Putamen (tissue), 1 donor: Measurements from ENCODE around the gene BACH2.

Experiments
- DNase-seq: peaks from one replicate; pipeline ENCODE4 v3.0.0-alpha.2; 2016; ENCODE audit warnings: low spot score

Gene BACH2

DNA sequence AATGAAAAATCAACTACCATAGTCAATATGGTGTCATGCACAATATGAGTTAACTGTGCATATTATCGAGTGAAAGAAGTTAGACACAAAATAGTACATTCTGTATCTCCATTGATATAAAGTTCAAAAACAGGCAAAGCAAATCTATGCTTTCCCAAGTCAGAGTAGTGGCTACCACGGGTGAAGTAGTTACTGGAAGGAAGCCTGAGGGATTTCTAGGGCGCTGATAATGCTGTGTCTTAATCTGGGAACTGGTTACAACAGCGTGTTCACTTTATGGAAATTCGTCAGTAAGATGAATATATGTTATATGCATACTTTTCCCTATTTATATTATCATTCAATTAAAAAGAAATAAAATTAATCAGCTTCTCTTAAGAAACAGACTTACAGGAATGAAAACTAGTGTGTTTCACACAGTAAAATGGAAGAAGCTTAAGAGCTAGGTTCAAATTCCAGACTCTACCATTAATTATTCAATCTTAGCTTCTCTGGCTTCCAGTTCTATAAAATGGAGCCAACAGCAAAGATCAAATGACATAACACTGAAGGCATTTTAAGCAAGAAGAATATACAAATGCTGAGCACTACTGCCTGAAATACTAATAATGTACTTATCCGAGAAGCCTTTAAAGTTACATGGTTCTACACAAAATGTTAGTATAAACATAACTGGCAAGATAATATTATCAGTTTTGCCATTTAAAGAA, 19.2 kb downstream of the BACH2 start:
- no peak for DNase-seq

DNA sequence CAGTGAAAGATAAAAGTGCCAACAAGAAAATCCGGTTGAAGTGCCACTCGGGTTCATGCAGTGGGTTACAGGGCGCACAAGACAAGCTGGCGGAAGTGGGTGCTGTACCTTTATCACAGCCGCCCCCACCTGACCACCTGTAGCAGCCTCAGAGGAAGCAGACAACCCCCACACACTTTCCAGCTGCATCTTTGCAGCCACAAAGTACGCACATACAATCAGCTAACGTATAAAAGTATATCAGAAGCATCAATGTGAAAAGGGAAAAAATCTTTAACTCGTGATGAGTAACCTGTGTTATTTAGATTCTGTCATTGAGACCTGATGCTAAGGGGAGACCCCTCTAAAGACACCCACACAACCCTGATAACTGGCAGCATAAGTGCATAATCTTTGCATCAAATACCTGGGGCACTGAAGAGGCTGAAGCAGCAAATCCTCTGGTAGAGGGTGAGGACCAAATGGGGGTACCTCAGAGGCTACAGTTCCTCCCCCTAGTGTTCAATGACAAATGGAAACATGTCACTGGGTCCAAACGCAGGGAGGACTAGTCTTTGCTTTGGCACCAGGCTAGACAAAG, 22.1 kb downstream of the BACH2 start:
- DNase-seq, result no peak

DNA sequence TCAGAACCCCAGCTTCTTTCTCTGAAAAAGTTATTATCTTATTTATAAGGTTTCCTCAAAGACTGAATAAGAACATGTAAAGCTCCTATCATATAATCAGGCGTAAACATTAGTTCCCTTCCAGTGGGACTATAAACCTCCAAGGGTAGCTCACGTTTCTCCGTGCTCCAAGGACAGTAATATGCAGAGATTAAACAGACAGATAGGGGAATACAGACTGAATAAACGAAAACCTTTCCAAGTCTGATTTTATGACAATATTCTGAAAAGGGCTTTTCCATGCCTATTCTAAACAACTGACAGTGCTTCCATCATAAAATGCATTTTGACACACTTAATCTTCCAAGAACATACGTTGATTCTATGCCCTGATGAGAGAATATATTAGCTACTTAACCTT, 22.8 kb downstream of the BACH2 start:
- DNase-seq, result no peak

DNA sequence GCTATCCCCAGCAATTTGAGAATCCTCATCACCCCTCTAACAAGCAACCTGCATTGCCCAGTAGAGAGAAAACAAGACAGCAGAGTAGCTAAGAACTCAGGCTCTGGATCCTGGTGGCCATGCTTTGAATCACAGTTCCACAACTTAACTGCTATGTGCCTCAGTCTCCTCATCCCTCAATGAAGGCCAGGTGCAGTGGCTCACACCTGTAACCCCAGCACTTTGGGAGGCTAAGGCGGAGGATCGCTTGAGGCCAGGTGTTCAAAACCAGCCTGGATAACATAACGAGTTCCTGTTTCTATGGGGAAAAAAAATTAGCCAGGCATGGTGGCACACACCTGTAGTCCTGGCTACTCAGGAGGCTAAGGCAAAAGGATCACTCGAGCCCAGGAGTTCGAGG, 23.7 kb downstream of the BACH2 start:
- no peak for DNase-seq

DNA sequence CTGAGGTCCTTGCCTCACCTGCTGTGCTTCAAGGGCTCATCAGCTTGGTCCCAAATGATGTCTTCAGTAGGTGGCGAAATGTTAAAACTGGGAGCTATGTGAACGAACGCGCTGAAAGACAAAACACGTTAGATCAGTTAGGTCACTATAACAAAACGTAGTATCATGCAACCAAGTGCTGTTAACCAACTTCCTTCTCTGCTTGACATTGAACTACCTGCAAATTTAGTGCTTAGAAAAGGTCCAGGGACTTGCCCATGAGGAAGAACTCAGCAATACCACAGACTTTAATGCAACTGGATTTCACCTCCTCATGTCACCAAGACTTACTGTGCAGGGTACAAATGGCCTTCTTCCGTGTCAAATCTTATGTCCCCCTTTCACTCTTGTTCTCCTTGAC, 24.8 kb downstream of the BACH2 start:
- DNase-seq, result no peak

DNA sequence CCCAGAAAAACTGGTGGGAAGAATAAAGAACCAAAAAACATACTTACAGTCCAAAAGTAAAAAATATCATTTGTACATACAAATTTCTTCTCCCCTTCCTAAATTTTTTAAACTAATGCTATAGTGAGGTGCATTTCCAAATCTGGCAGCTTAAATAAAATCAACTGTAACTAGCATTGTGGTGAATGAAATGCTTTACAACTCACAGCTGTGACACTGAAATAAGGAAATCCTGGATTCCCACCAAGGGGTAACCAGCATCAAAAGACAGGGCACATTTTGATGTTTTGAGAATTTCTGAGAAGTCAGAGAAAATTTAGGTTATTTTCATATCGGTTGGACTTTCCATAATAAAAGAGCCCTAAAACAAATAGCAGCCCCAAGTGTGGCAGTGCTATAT, 27.3 kb downstream of the BACH2 start:
- DNase-seq, result no peak

DNA sequence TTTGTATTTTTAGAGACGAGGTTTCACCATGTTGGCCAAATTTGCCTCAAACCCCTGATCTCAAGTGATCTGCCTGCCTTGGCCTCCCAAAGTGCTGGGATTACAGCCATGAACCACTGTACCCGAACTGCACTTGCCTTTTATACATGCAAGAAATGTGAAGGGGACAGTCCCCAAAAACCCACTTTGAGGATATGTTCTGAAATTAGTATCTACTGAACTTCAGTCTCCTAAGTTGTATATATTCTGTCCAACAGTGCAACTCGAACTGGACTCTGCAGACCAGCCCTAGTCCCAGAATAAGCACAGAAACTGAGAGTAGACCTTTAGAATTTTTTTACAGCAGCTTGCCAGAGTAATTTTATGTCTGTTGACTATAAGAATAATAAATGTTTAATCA, 28.5 kb downstream of the BACH2 start:
- no peak for DNase-seq

DNA sequence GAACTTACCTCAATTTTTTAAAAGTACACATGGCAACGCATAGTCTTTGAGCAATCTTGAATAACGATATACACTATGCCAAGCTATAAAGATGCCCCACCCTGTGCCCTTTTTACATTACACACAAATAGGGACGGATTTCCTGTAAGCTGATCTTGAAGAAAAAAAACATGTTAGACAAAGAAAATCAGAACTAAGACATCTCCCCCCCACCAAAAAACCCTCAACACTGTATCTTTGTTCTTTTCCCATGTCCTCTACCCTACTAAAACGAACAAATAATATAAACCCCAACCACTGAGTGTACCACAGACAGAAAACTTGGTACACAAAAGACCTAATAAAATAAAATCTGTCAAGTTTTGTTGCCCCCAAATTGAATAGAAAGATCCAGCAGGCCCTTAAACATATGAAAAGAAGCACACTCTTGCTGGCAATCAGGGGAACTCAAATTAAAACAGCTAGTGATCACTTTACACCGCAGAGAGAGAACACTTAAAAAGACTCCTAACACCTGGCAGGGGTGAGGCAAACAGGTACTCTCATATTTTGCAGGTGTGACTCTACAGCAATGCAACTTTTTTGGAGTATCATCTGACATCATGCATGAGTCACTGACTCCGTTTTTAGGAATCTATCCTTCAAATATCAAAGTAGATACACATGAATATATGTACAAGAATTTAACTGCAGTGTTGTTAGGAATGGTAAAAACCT, 29.6 kb downstream of the BACH2 start:
- DNase-seq, result no peak

DNA sequence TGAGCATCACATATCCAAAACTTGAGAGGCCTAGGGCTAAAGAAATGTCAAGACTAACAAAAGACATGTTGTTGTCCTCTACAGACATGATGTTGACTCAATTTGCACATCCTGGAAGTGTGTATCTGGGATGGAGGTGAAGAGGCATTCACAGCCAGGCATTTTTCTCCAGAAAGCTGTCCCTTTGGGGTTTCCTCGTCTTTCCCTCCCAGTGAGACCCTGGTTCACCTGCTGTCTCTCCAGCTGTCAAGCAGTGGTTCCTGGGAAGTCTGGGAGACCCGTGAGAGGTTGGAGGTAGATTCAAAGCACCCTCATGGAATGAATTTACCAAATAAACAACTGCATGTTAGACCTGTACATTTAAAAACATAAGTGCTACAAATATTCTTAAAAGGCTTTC, 32.1 kb downstream of the BACH2 start:
- DNase-seq, result no peak

DNA sequence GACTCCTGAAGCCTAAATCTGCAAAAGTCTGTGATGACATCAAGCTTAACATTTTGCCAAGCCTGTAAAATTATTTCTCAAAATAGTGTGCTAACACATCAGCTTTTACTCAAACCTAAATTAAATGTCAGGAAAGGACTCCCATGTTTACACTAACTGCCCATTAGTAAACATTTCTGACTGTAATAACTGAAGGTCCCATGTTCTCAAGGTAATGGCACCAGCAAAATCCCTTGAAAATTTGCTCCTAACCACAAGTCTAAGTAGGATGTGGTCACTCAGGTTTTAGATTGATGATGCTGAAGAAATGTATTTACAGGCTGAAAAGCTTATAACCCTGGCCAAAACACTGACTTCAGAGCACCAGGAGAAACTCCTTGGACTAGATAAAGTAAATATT, 33.0 kb downstream of the BACH2 start:
- DNase-seq, result no peak

DNA sequence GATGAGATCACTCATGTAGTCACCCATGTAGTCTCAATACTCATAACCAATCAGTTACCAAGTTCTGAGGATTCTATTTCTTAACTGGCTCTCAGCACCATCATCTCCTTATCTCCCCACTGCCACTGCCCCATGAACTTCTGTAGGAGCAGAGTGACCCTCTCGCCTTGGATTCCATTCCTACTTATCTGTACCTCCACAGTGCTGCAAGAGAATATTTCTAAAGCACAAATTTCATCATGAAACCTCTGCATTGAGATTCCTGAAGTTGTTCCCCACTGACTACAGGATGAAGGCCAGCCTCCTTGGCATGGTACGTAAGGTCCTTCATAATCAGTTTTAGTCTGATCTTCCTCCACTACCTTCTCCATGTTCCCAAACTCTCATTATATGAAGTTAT, 34.8 kb downstream of the BACH2 start:
- no peak for DNase-seq

DNA sequence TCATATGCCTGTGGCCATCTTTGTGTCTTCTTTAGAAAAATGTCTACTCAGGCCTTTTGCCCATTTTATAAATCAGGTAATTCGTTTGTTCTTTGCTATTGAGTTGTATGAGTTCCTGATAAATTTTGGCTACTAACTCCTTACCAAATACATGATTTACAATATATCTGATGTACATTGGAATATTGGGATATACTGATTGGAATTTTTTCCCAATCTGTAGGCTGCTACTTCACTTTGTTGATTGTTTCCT, 39.2 kb downstream of the BACH2 start:
- no peak for DNase-seq

DNA sequence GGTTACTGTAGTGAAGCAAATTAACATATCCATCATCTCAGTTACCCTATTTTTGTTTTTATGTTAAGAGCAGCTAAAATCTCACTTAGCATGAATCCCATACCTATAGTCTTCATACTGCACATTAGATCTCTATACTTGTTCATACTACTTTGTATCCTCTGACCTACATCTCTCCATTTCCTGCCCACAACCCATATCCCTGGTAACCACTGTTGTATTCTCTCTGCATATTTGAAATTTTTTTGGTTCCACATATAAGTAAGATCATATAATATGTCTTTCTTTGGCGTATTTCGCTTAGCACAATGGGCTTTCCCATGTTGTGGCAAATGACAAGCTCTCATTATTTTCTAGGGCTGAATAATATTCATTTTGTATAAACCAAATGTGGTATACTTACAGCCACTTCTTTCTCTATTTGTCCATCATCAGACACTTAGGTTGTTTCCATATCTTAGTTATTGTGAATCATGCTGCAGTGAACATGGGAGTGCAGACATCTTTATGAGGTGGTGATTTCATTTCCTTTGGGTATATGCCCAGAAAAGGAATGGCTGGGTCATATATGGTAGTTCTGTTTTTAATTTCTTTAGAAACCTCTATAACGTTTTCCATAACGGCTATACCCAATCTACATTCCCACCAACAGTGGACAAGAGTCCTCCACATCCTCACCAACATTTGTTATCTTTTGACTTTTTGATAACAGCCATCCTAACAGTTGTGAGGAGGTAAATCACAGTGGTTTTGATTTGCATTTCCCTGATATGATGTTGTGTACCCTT, 39.8 kb downstream of the BACH2 start:
- DNase-seq, result no peak

DNA sequence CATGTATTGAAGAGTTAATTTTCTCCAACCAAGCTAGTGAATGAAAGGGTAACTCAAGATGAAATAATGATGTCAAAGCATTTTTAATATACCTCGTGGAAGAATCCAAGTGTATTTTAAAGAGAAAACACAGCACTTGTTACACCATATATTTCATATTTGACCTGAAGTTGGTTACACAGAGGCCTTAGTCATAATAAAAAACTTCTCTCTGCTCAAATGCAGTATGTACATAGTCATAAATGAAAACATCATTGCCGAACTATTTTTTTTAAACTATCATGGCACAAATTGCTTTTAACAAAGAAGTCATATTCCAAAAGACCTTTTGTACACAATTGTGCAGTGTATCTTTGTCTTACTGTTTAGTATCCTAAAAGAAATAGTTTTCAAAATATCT, 43.0 kb downstream of the BACH2 start:
- no peak for DNase-seq

DNA sequence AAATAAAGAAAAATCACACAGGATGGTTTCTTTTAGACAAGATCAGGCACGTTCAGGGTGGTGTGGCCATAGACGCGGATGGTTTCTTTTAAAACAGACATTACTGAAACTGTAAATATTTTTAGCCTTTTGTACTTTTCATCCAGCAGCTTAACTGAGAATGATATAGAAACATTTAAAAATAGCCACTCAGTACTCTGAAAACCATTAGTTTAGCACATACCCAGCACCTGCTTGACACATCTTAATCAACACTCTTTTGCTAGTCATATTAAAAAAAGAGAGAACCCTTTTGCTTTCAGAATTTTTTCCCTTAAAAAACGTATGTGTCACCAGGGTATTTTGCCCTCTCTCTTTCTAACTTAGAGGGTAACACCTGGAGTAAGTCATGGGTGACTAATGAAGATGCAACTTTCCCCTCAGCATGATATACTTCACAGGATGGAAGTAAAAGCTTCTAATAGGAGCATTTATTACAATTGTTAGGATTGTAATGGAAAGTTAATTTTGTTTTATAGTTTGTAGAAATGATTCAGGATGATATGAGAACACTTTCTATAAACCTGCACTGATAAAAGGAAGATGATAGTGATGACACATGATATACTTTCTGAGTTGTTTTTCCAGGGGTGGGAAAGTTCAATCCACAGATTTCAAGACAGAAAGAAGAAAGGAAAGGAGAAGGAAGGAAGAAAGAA, 45.2 kb downstream of the BACH2 start:
- DNase-seq, result no peak

DNA sequence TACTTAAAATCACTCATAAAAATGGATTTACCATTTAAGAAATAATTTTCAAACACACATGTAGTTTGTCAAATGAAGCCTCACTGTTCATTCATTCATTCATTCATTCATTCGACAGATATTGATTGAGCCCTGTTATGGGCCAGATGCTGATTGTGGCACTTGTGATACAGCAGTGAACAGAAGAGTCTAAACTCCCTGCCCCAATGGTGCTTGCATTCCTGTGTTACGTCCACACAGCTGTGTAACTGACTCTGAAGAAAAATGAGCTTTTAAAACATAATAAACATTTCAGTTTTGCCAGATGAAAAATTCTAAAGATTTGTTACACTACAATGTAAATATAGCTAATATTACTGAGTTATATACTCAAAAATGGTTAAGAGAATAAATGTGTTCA, 46.2 kb downstream of the BACH2 start:
- no peak for DNase-seq

DNA sequence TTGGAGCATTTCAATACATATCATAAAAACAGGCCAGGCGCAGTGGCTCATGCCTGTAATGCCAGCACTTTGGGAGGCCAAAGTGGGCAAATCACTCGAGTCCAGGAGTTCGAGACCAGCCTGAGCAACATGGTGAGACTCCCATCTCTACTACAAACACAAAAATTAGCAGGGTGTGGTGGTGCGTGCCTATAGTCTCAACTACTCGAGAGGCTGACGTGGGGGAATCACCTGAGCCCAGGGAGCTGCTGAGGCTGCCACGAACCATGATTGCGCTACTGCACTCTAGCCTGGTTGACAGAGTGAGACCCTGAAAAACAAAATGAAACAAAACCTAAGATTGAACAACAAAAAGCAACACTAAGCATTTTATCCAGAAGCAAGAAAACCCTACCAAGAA, 47.2 kb downstream of the BACH2 start:
- DNase-seq, result no peak

DNA sequence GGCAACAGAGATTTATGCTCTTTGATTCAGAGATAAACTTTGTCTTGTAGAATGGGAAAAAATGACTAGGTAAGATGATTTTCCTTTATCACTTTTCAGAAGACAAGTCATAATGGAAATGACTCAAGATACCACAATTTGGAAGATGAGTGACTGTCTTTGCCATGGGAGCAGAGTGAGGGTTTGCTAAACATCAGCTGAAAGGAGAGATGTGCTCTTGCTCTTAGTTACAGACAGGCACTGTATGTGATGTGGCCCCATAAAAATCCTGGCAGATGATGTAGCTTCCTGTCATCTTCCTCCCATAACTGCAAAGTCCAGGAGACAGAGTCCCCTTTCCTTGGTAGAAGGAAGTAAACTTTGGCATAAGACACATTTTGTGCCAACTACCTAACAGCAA, 47.6 kb downstream of the BACH2 start:
- no peak for DNase-seq

DNA sequence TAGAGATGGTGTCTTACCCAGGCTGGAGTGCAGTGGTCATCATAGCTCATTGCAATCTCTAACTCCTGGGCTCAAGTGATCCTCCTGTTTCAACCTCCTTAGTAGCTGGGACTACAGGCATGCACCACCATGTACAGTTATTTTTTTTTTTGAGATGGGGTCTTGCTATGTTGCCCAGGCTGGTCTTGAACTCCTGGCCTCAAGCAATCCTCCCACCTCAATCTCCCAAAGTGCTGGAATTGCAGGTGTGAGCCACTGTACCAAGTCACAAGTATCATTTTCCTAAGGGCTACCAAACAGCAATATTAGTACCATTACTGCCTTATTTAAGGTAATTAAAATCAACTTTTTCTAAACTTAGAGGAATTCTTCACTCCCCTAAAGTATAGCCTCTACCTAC, 49.4 kb downstream of the BACH2 start:
- no peak for DNase-seq

DNA sequence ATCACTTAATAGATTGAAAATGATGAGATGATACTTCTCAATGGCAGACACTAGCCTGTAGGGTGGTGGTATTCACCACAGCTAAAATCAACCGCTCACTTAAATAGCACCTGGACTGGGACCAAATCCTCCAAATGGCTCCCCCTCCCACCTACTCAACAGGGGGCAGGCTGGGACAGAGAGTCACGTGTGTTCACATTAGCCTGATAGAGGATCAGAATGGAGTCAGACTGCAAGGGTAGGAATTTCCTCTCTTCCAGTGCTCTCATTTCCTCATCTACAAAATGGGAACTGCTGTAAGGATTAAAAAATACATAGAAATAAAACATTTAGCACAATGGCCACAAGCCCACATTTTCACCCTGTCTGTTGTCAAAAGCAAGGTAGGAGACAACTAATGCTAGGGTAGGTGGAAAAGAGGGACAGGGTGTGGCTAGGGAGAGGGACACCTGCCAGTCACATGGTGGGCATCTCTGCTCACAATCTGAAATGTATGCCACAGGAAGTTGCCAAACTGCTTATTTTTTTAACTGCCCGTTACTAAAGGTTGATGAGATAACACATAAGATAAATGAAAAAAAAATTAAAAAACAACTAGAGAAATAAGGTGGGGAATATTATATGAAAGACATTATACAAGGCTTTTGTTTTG, 55.3 kb downstream of the BACH2 start:
- DNase-seq, result no peak

DNA sequence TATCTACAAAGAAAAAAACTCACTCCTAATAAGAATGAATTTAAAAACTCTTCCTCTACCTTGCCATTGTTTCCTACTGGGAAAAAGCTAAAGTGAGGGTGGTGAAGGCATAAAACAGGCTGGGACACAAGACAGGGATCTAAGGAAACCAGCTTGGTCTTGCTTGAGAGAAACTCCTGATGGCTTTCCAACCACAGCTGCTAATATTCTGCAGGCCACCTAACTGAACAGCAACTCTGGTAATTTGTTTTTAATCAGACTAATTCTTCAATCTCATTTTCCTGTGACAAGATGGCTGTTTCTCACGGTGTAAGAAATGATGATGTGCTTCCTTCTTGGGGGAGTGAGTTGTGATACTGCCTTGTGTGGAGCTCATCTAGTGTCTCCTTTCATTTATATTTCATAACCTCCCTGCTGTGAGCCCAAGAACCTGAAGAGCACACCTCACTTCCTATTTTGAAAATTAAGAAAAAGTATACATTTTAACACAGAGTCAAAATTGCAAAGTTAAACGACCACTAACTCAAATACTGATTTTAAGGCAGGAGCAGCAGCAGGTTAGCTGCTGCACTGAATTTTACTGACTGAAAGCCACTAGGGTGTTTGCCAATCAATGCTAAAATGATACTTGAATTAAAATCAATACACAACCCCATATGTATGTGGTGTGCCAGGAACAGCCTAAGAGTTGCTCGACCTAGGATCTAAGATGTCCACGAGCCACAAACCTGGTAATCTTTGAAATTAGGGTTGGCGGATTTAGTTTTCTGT, 58.0 kb downstream of the BACH2 start:
- DNase-seq, result no peak
